Neural cell (in vitro differentiated cells): Measurements from ENCODE around the gene HTR3A. TPM values are rescaled to one million over a fixed set of nuclear protein-coding genes. Genes with fewer than 3 reads are reported as not detected.

Source experiments
- H2AFZ ChIP-seq: fragments of 200-600, 300-800 bp; sonication (generic), shearing (Covaris generic); 2 replicates; pipeline ENCODE4 v1.6.0; 2014; ENCODE audit warnings: low read depth, mild to moderate bottlenecking, antibody characterized with exemption, low read length, moderate library complexity
- H3F3A ChIP-seq: fragments of 200-600 bp; shearing (Covaris generic); 2 replicates; pipeline ENCODE4 v1.6.1; 2016; ENCODE audit warnings: mild to moderate bottlenecking, moderate library complexity, mixed read lengths, antibody characterized with exemption, low read length; ENCODE audit not compliant: insufficient read depth, poor library complexity, severe bottlenecking
- H3K27ac ChIP-seq: fragments of 200-600, 300-800 bp; sonication (generic), shearing (Covaris generic); 2 replicates; pipeline ENCODE4 v1.5.1; 2014; ENCODE audit warnings: mild to moderate bottlenecking, low read length, moderate library complexity
- H3K27me3 ChIP-seq: fragments of 300-800, 200-600 bp; sonication (generic), shearing (Covaris generic); 2 replicates; pipeline ENCODE4 v1.6.0; 2014; ENCODE audit warnings: mild to moderate bottlenecking, low read depth, low read length, moderate library complexity; ENCODE audit not compliant: insufficient read depth
- H3K36me3 ChIP-seq: fragments of 300-800, 200-600 bp; sonication (generic), shearing (Covaris generic); 2 replicates; pipeline ENCODE4 v1.5.1; 2014; ENCODE audit warnings: mild to moderate bottlenecking, antibody characterized with exemption, low read length, moderate library complexity; ENCODE audit not compliant: insufficient read depth
- H3K4me2 ChIP-seq: fragments of 300-800, 200-600 bp; sonication (generic), shearing (Covaris generic); 2 replicates; pipeline ENCODE4 v1.6.0; 2014; ENCODE audit warnings: mild to moderate bottlenecking, low read length
- H3K4me3 ChIP-seq: fragments of 300-800, 200-600 bp; sonication (generic), shearing (Covaris generic); 2 replicates; pipeline ENCODE4 v1.5.1; 2014; ENCODE audit warnings: mild to moderate bottlenecking, low read length, moderate library complexity
- H3K79me2 ChIP-seq: fragments of 200-600 bp; shearing (Covaris generic); replicated peaks from 2 replicates; pipeline ENCODE4 v1.6.0; 2014; ENCODE audit warnings: mild to moderate bottlenecking, low read length, moderate library complexity; ENCODE audit not compliant: insufficient read depth
- H3K9ac ChIP-seq: fragments of 300-800, 200-600 bp; sonication (generic), shearing (Covaris generic); 2 replicates; pipeline ENCODE4 v1.6.1; 2016; ENCODE audit warnings: mild to moderate bottlenecking, low read length, mixed read lengths
- H3K9me2 ChIP-seq: fragments of 200-600 bp; shearing (Covaris generic); 2 replicates; pipeline ENCODE4 v1.6.1; 2016; ENCODE audit warnings: mild to moderate bottlenecking, low read length, mixed read lengths; ENCODE audit not compliant: insufficient read depth
- H3K9me3 ChIP-seq: fragments of 200-600, 300-800 bp; sonication (generic), shearing (Covaris generic); 2 replicates; pipeline ENCODE4 v1.6.1; 2016; ENCODE audit warnings: mild to moderate bottlenecking, mixed run types, low read length, moderate library complexity, mixed read lengths
- H4K20me1 ChIP-seq: fragments of 200-600 bp; shearing (Covaris generic); 2 replicates; pipeline ENCODE4 v1.6.1; 2016; ENCODE audit warnings: mild to moderate bottlenecking, mixed run types; ENCODE audit not compliant: insufficient read depth
- EP300 ChIP-seq: fragments of 450-650 bp; conservative IDR thresholded peaks from 2 replicates; pipeline ENCODE4 v1.6.1; 2014; ENCODE audit warnings: antibody characterized with exemption, mild to moderate bottlenecking, moderate library complexity; ENCODE audit not compliant: poor library complexity, severe bottlenecking
- EZH2 ChIP-seq: fragments of 200-600, 300-800 bp; shearing (Covaris generic), sonication (generic); IDR thresholded peaks from 2 replicates; pipeline ENCODE4 v1.6.1; 2014; ENCODE audit warnings: antibody characterized with exemption, low read length, borderline replicate concordance, mild to moderate bottlenecking; ENCODE audit not compliant: insufficient read depth, poor library complexity, severe bottlenecking
- MXI1 ChIP-seq: fragments of 450-650 bp; conservative IDR thresholded peaks from 2 replicates; pipeline ENCODE4 v1.6.1; 2014; ENCODE audit warnings: antibody characterized with exemption, mild to moderate bottlenecking; ENCODE audit not compliant: poor library complexity, severe bottlenecking
- POLR2AphosphoS5 ChIP-seq: IDR thresholded peaks from 2 replicates; pipeline ENCODE4 v1.6.1; 2012
- RAD21 ChIP-seq: fragments of 450-650 bp; conservative IDR thresholded peaks from 2 replicates; pipeline ENCODE4 v1.6.1; 2014; ENCODE audit warnings: antibody characterized with exemption, mild to moderate bottlenecking, moderate library complexity
- REST ChIP-seq: IDR thresholded peaks from 2 replicates; pipeline ENCODE4 v1.6.1; 2012; ENCODE audit warnings: borderline replicate concordance
- SMC3 ChIP-seq: fragments of 450-650 bp; conservative IDR thresholded peaks from 2 replicates; pipeline ENCODE4 v1.6.1; 2014; ENCODE audit warnings: antibody characterized with exemption, mild to moderate bottlenecking, moderate library complexity; ENCODE audit not compliant: poor library complexity
- TAF1 ChIP-seq: IDR thresholded peaks from 2 replicates; pipeline ENCODE4 v1.6.1; 2012; ENCODE audit warnings: low read depth
- polyA plus RNA-seq: library from polyadenylated mRNA; depleted of rRNA; stranded (reverse); fragments of >200 nt; gene quantifications from 2 replicates; pipeline ENCODE4 v1.2.3, GENCODE V29; 2014
- TF ChIP-seq, protein P1 (sequence below): fragments of 450-650 bp; IDR thresholded peaks from 2 replicates; pipeline ENCODE4 v1.5.1; 2014; ENCODE audit warnings: antibody characterized with exemption, mild to moderate bottlenecking, moderate library complexity; ENCODE audit not compliant: poor library complexity, severe bottlenecking

Gene HTR3A
- polyA plus RNA-seq, 1 donor from 2014 or later, result not detected

GRCh38 chr11:114036958-114037357, 62.0 kb downstream of the HTR3A start:
- H3K9ac ChIP-seq, result no peak overlapping the region
- no peak overlapping the region for H3K27ac ChIP-seq
- no peak for TF ChIP-seq EP300
- no peak for TF ChIP-seq POLR2AphosphoS5
- no peak for TF ChIP-seq TAF1
- no peak for TF ChIP-seq SMC3
- no peak for TF ChIP-seq RAD21
- no peak for TF ChIP-seq MXI1
- TF ChIP-seq REST, result no peak
- no peak for TF ChIP-seq EZH2
- H4K20me1 ChIP-seq, result no peaks in the 10 kb centered on the region
- no peaks in the 10 kb centered on the region for H3K9me3 ChIP-seq
- H2AFZ ChIP-seq, result no peak overlapping the region
- no peaks in the 10 kb centered on the region for H3K9me2 ChIP-seq
- no peaks in the 10 kb centered on the region for H3K79me2 ChIP-seq
- H3K4me2 ChIP-seq, result no peak overlapping the region
- no peaks in the 10 kb centered on the region for H3K27me3 ChIP-seq
- H3K4me3 ChIP-seq, result no peak overlapping the region
- H3F3A ChIP-seq, result no peaks in the 10 kb centered on the region
- no peaks in the 10 kb centered on the region for H3K36me3 ChIP-seq

DNA sequence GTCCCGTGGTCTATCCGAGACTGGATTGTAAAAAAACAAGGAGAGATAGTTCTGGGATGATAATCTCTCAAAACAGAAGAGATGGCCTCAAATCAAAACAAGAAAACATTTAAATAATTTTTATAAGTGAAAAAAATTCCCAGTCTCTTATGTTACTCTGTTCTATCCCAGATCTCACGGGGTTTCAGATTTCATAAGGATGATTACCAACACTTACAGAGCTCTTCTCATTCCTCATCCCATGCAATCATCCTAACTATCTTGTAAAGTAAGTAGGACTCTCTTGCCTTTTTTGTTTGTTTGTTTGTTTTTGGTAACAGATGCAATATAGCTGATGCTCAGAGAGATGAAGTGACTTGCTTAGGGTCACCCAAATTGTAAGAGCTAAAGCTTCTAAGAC, 64.6 kb downstream of the HTR3A start:
- Histone ChIP-seq H3K27me3 (no peaks in the 10 kb centered on the region), H3K79me2 (no peaks in the 10 kb centered on the region), H3K9ac (no peak overlapping the region), H3F3A (no peaks in the 10 kb centered on the region), H4K20me1 (no peaks in the 10 kb centered on the region), H3K4me2 (no peak overlapping the region), H3K27ac (no peak overlapping the region), H3K4me3 (no peak overlapping the region), H3K36me3 (no peaks in the 10 kb centered on the region), H3K9me2 (no peaks in the 10 kb centered on the region), H3K9me3 (no peaks in the 10 kb centered on the region), H2AFZ (no peak overlapping the region)
- TF ChIP-seq EP300 (no peak), EZH2 (no peak), SMC3 (no peak)
- TF ChIP-seq, protein P1, sequence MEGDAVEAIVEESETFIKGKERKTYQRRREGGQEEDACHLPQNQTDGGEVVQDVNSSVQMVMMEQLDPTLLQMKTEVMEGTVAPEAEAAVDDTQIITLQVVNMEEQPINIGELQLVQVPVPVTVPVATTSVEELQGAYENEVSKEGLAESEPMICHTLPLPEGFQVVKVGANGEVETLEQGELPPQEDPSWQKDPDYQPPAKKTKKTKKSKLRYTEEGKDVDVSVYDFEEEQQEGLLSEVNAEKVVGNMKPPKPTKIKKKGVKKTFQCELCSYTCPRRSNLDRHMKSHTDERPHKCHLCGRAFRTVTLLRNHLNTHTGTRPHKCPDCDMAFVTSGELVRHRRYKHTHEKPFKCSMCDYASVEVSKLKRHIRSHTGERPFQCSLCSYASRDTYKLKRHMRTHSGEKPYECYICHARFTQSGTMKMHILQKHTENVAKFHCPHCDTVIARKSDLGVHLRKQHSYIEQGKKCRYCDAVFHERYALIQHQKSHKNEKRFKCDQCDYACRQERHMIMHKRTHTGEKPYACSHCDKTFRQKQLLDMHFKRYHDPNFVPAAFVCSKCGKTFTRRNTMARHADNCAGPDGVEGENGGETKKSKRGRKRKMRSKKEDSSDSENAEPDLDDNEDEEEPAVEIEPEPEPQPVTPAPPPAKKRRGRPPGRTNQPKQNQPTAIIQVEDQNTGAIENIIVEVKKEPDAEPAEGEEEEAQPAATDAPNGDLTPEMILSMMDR, result no peak

Other genes with a start within 250 kb of the HTR3A start
- gene ZW10, start 201.4 kb upstream of the HTR3A start, polyA plus RNA-seq, result 20.8 and 21.5 TPM in 2 replicates
- gene CLDN25, start 195.3 kb upstream of the HTR3A start, polyA plus RNA-seq, result not detected in 2 replicates
- 12.8 and 16.0 TPM in 2 replicates for gene USP28, start 99.5 kb upstream of the HTR3A start, polyA plus RNA-seq
- gene HTR3B, start 70.3 kb upstream of the HTR3A start, polyA plus RNA-seq, result not detected in 2 replicates
- gene ZBTB16, start 84.6 kb downstream of the HTR3A start, polyA plus RNA-seq, result 0.45 and 4.0 TPM in 2 replicates